Measurements from ENCODE around the gene TIMM8B. TPM values are rescaled to one million over a fixed set of nuclear protein-coding genes. Genes with fewer than 3 reads are reported as not detected.

Gene TIMM8B
- polyA plus RNA-seq, 3 donors: 27.9 to 160 (median 143) TPM

GRCh38 chr11:112057170-112057569 is 29.4 kb downstream of the TIMM8B start:
- H3K27ac ChIP-seq (ENCODE audit: low read depth in 1 of 2, low read length in 2 of 2): no peak overlapping the region
- Mint-ChIP-seq H3K4me1 (no peaks in the 10 kb centered on the region), H3K27ac (no peak overlapping the region), H3K36me3 (peaks cover 64 to 80% of the 10 kb centered on the region in 2 donors), H3K27me3 (ENCODE audit: low read depth in 3 of 3) (no peaks in the 10 kb centered on the region), H3K9me3 (peaks cover 0 to 4% (median 0%) of the 10 kb centered on the region in 7 donors), H3K4me3 (no peak overlapping the region)
- H3K4me1 ChIP-seq (ENCODE audit: control insufficient read depth in 1 of 2, insufficient read depth in 2 of 2, low read length in 2 of 2): no peaks in the 10 kb centered on the region
- peaks cover 47 to 88% of the 10 kb centered on the region in 2 donors for H3K36me3 ChIP-seq (replicated peaks in 1 of 2; ENCODE audit: control insufficient read depth in 1 of 2, insufficient read depth in 2 of 2, low read length in 2 of 2)
- H3K4me3 ChIP-seq (replicated peaks in 1 of 3; ENCODE audit: low read depth in 2 of 3, low read length in 3 of 3): no peak overlapping the region
- H3K4me2 ChIP-seq (replicated peaks; ENCODE audit: extremely low read depth, low read length, poor library complexity, severe bottlenecking): no peak overlapping the region
- H4K20me1 ChIP-seq (ENCODE audit: insufficient read depth, low read length): no peaks in the 10 kb centered on the region
- no peaks in the 10 kb centered on the region for H3K9me3 ChIP-seq (replicated peaks in 1 of 2; ENCODE audit: control insufficient read depth in 1 of 2, insufficient read depth in 1 of 2, low read length in 2 of 2)
- WGBS (ENCODE audit: insufficient coverage): 100% methylated on average over 2 of the region's 4 CpGs
- H3K27me3 ChIP-seq (ENCODE audit: control insufficient read depth in 2 of 2, insufficient read depth in 2 of 2, low read length in 2 of 2): no peaks in the 10 kb centered on the region
- TF ChIP-seq, protein P1, sequence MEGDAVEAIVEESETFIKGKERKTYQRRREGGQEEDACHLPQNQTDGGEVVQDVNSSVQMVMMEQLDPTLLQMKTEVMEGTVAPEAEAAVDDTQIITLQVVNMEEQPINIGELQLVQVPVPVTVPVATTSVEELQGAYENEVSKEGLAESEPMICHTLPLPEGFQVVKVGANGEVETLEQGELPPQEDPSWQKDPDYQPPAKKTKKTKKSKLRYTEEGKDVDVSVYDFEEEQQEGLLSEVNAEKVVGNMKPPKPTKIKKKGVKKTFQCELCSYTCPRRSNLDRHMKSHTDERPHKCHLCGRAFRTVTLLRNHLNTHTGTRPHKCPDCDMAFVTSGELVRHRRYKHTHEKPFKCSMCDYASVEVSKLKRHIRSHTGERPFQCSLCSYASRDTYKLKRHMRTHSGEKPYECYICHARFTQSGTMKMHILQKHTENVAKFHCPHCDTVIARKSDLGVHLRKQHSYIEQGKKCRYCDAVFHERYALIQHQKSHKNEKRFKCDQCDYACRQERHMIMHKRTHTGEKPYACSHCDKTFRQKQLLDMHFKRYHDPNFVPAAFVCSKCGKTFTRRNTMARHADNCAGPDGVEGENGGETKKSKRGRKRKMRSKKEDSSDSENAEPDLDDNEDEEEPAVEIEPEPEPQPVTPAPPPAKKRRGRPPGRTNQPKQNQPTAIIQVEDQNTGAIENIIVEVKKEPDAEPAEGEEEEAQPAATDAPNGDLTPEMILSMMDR (IDR thresholded peaks at IDR 0.05): no peak
- no peaks in the 10 kb centered on the region for H3K79me2 ChIP-seq (ENCODE audit: insufficient read depth, low read length)
- no peak overlapping the region for H2AFZ ChIP-seq (ENCODE audit: insufficient read depth, low read depth, low read length, poor library complexity, severe bottlenecking)
- intact Hi-C loops (cut with micrococcal nuclease): no loop called here
- no peak overlapping the region for H3K9ac ChIP-seq (ENCODE audit: insufficient read depth, low read length, poor library complexity, severe bottlenecking)
- no peak for DNase-seq

- no peak overlapping the region for H3K4me3 ChIP-seq (replicated peaks in 1 of 3; ENCODE audit: low read depth in 2 of 3, low read length in 3 of 3)
- H3K4me2 ChIP-seq (replicated peaks; ENCODE audit: extremely low read depth, low read length, poor library complexity, severe bottlenecking): no peak overlapping the region
- Mint-ChIP-seq H3K9me3 (peaks cover 0 to 4% (median 0%) of the 10 kb centered on the region in 7 donors), H3K27me3 (ENCODE audit: low read depth in 3 of 3) (peaks cover 0 to 2% (median 0%) of the 10 kb centered on the region in 3 donors), H3K27ac (no peak overlapping the region), H3K4me1 (peaks cover 22% of the 10 kb centered on the region), H3K36me3 (peaks cover 56 to 76% of the 10 kb centered on the region in 2 donors), H3K4me3 (no peak overlapping the region)
- H3K9ac ChIP-seq (ENCODE audit: insufficient read depth, low read length, poor library complexity, severe bottlenecking): no peak overlapping the region
- peaks cover 9 to 12% of the 10 kb centered on the region in 2 donors for H3K4me1 ChIP-seq (ENCODE audit: control insufficient read depth in 1 of 2, insufficient read depth in 2 of 2, low read length in 2 of 2)
- H3K27me3 ChIP-seq (ENCODE audit: control insufficient read depth in 2 of 2, insufficient read depth in 2 of 2, low read length in 2 of 2): no peaks in the 10 kb centered on the region
- no peak overlapping the region for H2AFZ ChIP-seq (ENCODE audit: insufficient read depth, low read depth, low read length, poor library complexity, severe bottlenecking)
- WGBS (ENCODE audit: insufficient coverage): no CpG with 5 or more reads among the region's 3 CpGs
- no peaks in the 10 kb centered on the region for H3K79me2 ChIP-seq (ENCODE audit: insufficient read depth, low read length)
- TF ChIP-seq, protein P1 (IDR thresholded peaks at IDR 0.05): no peak
- H4K20me1 ChIP-seq (ENCODE audit: insufficient read depth, low read length): no peaks in the 10 kb centered on the region
- H3K36me3 ChIP-seq (replicated peaks in 1 of 2; ENCODE audit: control insufficient read depth in 1 of 2, insufficient read depth in 2 of 2, low read length in 2 of 2): peaks cover 40 to 56% of the 10 kb centered on the region in 2 donors
- no peak overlapping the region for H3K27ac ChIP-seq (ENCODE audit: low read depth in 1 of 2, low read length in 2 of 2)
- intact Hi-C loops (cut with micrococcal nuclease): no loop called here
- H3K9me3 ChIP-seq (replicated peaks in 1 of 2; ENCODE audit: control insufficient read depth in 1 of 2, insufficient read depth in 1 of 2, low read length in 2 of 2): no peaks in the 10 kb centered on the region
- no peak for DNase-seq
These were observed 34.8 kb downstream of the TIMM8B start for GRCh38 chr11:112051768-112052167.

All from CD14-positive monocyte (primary cell).